Liver (tissue), 9 donors: ENCODE results near the gene PHACTR4. TPM values are rescaled to one million over a fixed set of nuclear protein-coding genes. Genes with fewer than 3 reads are reported as not detected.

Experiments
- DNase-seq: peaks from one replicate; pipeline ENCODE4 v3.0.0-alpha.2; 2017; ENCODE audit warnings: low spot score
- H3K27ac ChIP-seq, 2 donors: one replicate each; pipeline ENCODE4 v1.7.0; 2013; ENCODE audit warnings: inconsistent platforms in 2 of 2, low read length in 2 of 2, control low read depth in 1 of 2, low read depth in 1 of 2, mild to moderate bottlenecking in 1 of 2
- H3K27me3 ChIP-seq, 4 donors: one replicate each; pipeline versions ENCODE4 v1.6.1 to v1.7.0; 2013; ENCODE audit warnings: low read length in 3 of 4, inconsistent platforms in 1 of 4, mild to moderate bottlenecking in 1 of 4, moderate library complexity in 1 of 4; ENCODE audit not compliant: control insufficient read depth in 4 of 4, insufficient read depth in 4 of 4
- H3K36me3 ChIP-seq, 4 donors: one replicate each; pipeline versions ENCODE4 v1.6.1 to v1.7.0; 2013; ENCODE audit warnings: low read length in 3 of 4, mild to moderate bottlenecking in 3 of 4, low read depth in 1 of 4, moderate library complexity in 1 of 4; ENCODE audit not compliant: control insufficient read depth in 4 of 4, insufficient read depth in 3 of 4
- H3K4me1 ChIP-seq, 4 donors: one replicate each; pipeline versions ENCODE4 v1.6.1 to v1.7.0; 2013; ENCODE audit warnings: low read length in 3 of 4, mild to moderate bottlenecking in 3 of 4, moderate library complexity in 1 of 4; ENCODE audit not compliant: control insufficient read depth in 4 of 4, insufficient read depth in 4 of 4
- H3K4me3 ChIP-seq, 3 donors: one replicate each; pipeline versions ENCODE4 v1.6.1 to v1.7.0; 2013; ENCODE audit warnings: low read length in 3 of 3, control low read depth in 1 of 3, low read depth in 1 of 3, mild to moderate bottlenecking in 1 of 3
- H3K9ac ChIP-seq, 2 donors: one replicate each; pipeline ENCODE4 v1.7.0; 2013; ENCODE audit warnings: low read length in 2 of 2, mild to moderate bottlenecking in 2 of 2, moderate library complexity in 2 of 2, control low read depth in 1 of 2, low read depth in 1 of 2
- H3K9me3 ChIP-seq, 4 donors: one replicate each; pipeline versions ENCODE4 v1.6.1 to v1.7.0; 2013; ENCODE audit warnings: low read length in 3 of 4; ENCODE audit not compliant: control insufficient read depth in 4 of 4
- ATF3 ChIP-seq: IDR thresholded peaks from 2 replicates; pipeline ENCODE4 v1.6.1; 2016; ENCODE audit warnings: antibody characterized with exemption
- CTCF ChIP-seq: fragments of 150-350 bp; IDR thresholded peaks from 2 replicates; pipeline ENCODE4 v1.5.1; 2017; ENCODE audit warnings: improper control_type of control experiment, low read depth, low read length; ENCODE audit not compliant: missing input control
- EGR1 ChIP-seq, 2 donors: IDR thresholded peaks; 2 replicates each; pipeline ENCODE4 v1.6.1; 2016 to 2018; ENCODE audit warnings: antibody characterized with exemption in 2 of 2, low read depth in 2 of 2
- FOXA1 ChIP-seq: IDR thresholded peaks from 2 replicates; pipeline ENCODE4 v1.6.1; 2016; ENCODE audit warnings: antibody characterized with exemption
- FOXA2 ChIP-seq: IDR thresholded peaks from 2 replicates; pipeline ENCODE4 v1.6.1; 2016; ENCODE audit warnings: antibody characterized with exemption
- GABPA ChIP-seq, 2 donors: IDR thresholded peaks in 1 of 2; conservative IDR thresholded peaks in 1 of 2; 2 replicates each; pipeline ENCODE4 v1.6.1; 2016; ENCODE audit warnings: antibody characterized with exemption in 2 of 2, mild to moderate bottlenecking in 1 of 2, moderate library complexity in 1 of 2
- HNF4A ChIP-seq, 2 donors: conservative IDR thresholded peaks; 2 replicates each; pipeline ENCODE4 v1.6.1; 2016; ENCODE audit warnings: antibody characterized with exemption in 2 of 2, mild to moderate bottlenecking in 2 of 2
- HNF4G ChIP-seq: IDR thresholded peaks from 2 replicates; pipeline ENCODE4 v1.6.1; 2016; ENCODE audit warnings: antibody characterized with exemption
- JUND ChIP-seq, 2 donors: IDR thresholded peaks; 2 replicates each; pipeline ENCODE4 v1.6.1; 2016; ENCODE audit warnings: antibody characterized with exemption in 2 of 2
- MAX ChIP-seq: IDR thresholded peaks from 2 replicates; pipeline ENCODE4 v1.6.1; 2016; ENCODE audit warnings: antibody characterized with exemption
- NR2F2 ChIP-seq: IDR thresholded peaks from 2 replicates; pipeline ENCODE4 v1.6.1; 2016; ENCODE audit warnings: antibody characterized with exemption
- RAD21 ChIP-seq, 2 donors: IDR thresholded peaks; 2 replicates each; pipeline ENCODE4 v1.6.1; 2016; ENCODE audit warnings: antibody characterized with exemption in 2 of 2, mild to moderate bottlenecking in 2 of 2
- REST ChIP-seq: IDR thresholded peaks from 2 replicates; pipeline ENCODE4 v1.6.1; 2016; ENCODE audit warnings: antibody characterized with exemption, mild to moderate bottlenecking
- RXRA ChIP-seq, 2 donors: IDR thresholded peaks; 2 replicates each; pipeline ENCODE4 v1.6.1; 2017 to 2018; ENCODE audit warnings: antibody characterized with exemption in 2 of 2, mild to moderate bottlenecking in 1 of 2
- SP1 ChIP-seq: IDR thresholded peaks from 2 replicates; pipeline ENCODE4 v1.6.1; 2018; ENCODE audit warnings: antibody characterized with exemption, mild to moderate bottlenecking
- TAF1 ChIP-seq: conservative IDR thresholded peaks from 2 replicates; pipeline ENCODE4 v1.6.1; 2016; ENCODE audit warnings: antibody characterized with exemption, mild to moderate bottlenecking
- YY1 ChIP-seq: IDR thresholded peaks from 2 replicates; pipeline ENCODE4 v1.6.1; 2016; ENCODE audit warnings: antibody characterized with exemption, mild to moderate bottlenecking
- ZBTB33 ChIP-seq: IDR thresholded peaks from 2 replicates; pipeline ENCODE4 v1.6.1; 2016; ENCODE audit warnings: antibody characterized with exemption
- WGBS: extraction: QIAGEN DNeasy Blood & Tissue Kit; methylation state at CpG from one replicate; pipeline ENCODE4 v1.1.7; 2013; 5-methylcytosine and 5-hydroxymethylcytosine counted together
- polyA plus RNA-seq, 2 donors: library from polyadenylated mRNA; stranded (reverse) in 1 of 2; unstranded in 1 of 2; fragments of 200-250 nt in 1 of 2; fragments of >200 nt in 1 of 2; fragmentation: Nextera tagmentation in 1 of 2; extraction: Ambion mirVana in 1 of 2; gene quantifications; one replicate each; pipeline versions ENCODE4 v1.2.1 to v1.2.3, GENCODE V29; 2013 to 2015
- total RNA-seq, 2 donors: library from RNA; depleted of rRNA; stranded (reverse); fragments of >200 nt; gene quantifications; one replicate each; pipeline ENCODE4 v1.2.3, GENCODE V29; 2014
- donor health status: healthy.
- donor health status: healthy.
- donor health status: healthy.
- donor health status: healthy.
- donor health status: healthy.

The PHACTR4 gene
- total and polyA plus RNA-seq, 4 donors = 8.9 to 22.6 (median 10.8) TPM

- WGBS = 58% methylated on average over 3 of the region's 3 CpGs
- no peak overlapping the region for H3K4me3 ChIP-seq
- TF ChIP-seq FOXA2 (no peak), ZBTB33 (no peak), JUND (IDR thresholded peaks at IDR 0.05) (peak in 1 of 2 donors; percentile 20)
- no peak for DNase-seq
- H3K27ac ChIP-seq = peak overlapping the region in 1 of 2 donors; percentile 41
- no peaks in the 10 kb centered on the region for H3K9me3 ChIP-seq
- H3K9ac ChIP-seq = no peak overlapping the region
- peaks cover 0 to 2% (median 0%) of the 10 kb centered on the region in 4 donors for H3K36me3 ChIP-seq
- H3K4me1 ChIP-seq = peaks cover 3 to 15% (median 11%) of the 10 kb centered on the region in 4 donors
- no peaks in the 10 kb centered on the region for H3K27me3 ChIP-seq
Measured at GRCh38 chr1:28417441-28417922, 47.9 kb downstream of the PHACTR4 start.

- peak overlapping the region in 1 of 2 donors; percentile 41 for H3K27ac ChIP-seq
- peaks cover 2 to 9% (median 6%) of the 10 kb centered on the region in 4 donors for H3K4me1 ChIP-seq
- H3K9ac ChIP-seq = no peak overlapping the region
- H3K27me3 ChIP-seq = no peaks in the 10 kb centered on the region
- no peaks in the 10 kb centered on the region for H3K9me3 ChIP-seq
- WGBS = 91% methylated on average over 4 of the region's 4 CpGs
- DNase-seq = no peak
- H3K4me3 ChIP-seq = no peak overlapping the region
- H3K36me3 ChIP-seq = peaks cover 0 to 2% (median 0%) of the 10 kb centered on the region in 4 donors
- TF ChIP-seq RXRA (IDR thresholded peaks at IDR 0.05) (no peak), ATF3 (no peak), MAX (no peak), SP1 (no peak), GABPA (IDR thresholded peaks at IDR 0.05 in 1 of 2, conservative IDR thresholded peaks at IDR 0.05 in 1 of 2) (no peak), ZBTB33 (no peak), FOXA2 (no peak), NR2F2 (no peak), YY1 (no peak), RAD21 (IDR thresholded peaks at IDR 0.05) (no peak), HNF4A (conservative IDR thresholded peaks at IDR 0.05) (no peak), REST (no peak), JUND (IDR thresholded peaks at IDR 0.05) (no peak), CTCF (no peak), HNF4G (no peak), FOXA1 (no peak), TAF1 (no peak), EGR1 (IDR thresholded peaks at IDR 0.05; ENCODE audit: low read depth in 2 of 2) (no peak)
Measured at GRCh38 chr1:28417926-28418637, 48.5 kb downstream of the PHACTR4 start.
